ENCODE measurements around the gene MAN1A1. TPM values are rescaled to one million over a fixed set of nuclear protein-coding genes. Genes with fewer than 3 reads are reported as not detected.

Gene MAN1A1
- total RNA-seq, 4 donors from 2014 or later: 30.0 to 99.0 (median 69.8) TPM

- Histone ChIP-seq H3K4me1 (no peaks in the 10 kb centered on the region), H3K4me3 (no peak overlapping the region), H3K9me3 (no peaks in the 10 kb centered on the region), H3K27me3 (no peaks in the 10 kb centered on the region), H3K27ac (no peak overlapping the region), H3K36me3 (no peaks in the 10 kb centered on the region)
- no peak for DNase-seq
- no peak for TF ChIP-seq POLR2A (IDR thresholded peaks at IDR 0.05)
- TF ChIP-seq, protein P1, sequence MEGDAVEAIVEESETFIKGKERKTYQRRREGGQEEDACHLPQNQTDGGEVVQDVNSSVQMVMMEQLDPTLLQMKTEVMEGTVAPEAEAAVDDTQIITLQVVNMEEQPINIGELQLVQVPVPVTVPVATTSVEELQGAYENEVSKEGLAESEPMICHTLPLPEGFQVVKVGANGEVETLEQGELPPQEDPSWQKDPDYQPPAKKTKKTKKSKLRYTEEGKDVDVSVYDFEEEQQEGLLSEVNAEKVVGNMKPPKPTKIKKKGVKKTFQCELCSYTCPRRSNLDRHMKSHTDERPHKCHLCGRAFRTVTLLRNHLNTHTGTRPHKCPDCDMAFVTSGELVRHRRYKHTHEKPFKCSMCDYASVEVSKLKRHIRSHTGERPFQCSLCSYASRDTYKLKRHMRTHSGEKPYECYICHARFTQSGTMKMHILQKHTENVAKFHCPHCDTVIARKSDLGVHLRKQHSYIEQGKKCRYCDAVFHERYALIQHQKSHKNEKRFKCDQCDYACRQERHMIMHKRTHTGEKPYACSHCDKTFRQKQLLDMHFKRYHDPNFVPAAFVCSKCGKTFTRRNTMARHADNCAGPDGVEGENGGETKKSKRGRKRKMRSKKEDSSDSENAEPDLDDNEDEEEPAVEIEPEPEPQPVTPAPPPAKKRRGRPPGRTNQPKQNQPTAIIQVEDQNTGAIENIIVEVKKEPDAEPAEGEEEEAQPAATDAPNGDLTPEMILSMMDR (IDR thresholded peaks at IDR 0.05): no peak
- intact Hi-C loops (cut with DNase I; ENCODE audit: low total_unique reads): no loop called here
Measured at GRCh38 chr6:119264854-119265397, 84.6 kb downstream of the MAN1A1 start.

- TF ChIP-seq POLR2A (IDR thresholded peaks at IDR 0.05): no peak
- TF ChIP-seq, protein P1 (IDR thresholded peaks at IDR 0.05): no peak
Measured at GRCh38 chr6:119262612-119263011, 86.9 kb downstream of the MAN1A1 start.

DNA sequence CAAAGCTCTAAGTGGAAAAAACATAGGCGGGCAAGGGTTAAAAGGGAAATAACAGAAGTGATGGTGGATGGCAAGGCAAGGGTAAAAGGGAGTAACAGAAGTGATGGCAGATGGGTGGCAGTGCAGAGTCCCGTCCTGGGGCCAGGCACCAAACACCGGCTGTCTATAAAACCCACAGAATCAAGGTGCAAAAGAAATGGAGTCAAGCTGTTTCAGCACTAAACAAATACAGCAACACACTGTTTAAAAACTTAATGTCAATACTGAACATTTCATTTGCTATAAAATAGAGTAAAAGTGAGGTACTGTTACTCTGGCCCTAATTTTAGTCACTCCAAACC lies 87.6 kb downstream of the MAN1A1 start:
- Histone ChIP-seq H3K36me3 (no peaks in the 10 kb centered on the region), H3K27ac (no peak overlapping the region), H3K9me3 (no peaks in the 10 kb centered on the region), H3K4me3 (no peak overlapping the region), H3K4me1 (no peaks in the 10 kb centered on the region), H3K27me3 (no peaks in the 10 kb centered on the region)
- intact Hi-C loops (cut with DNase I; ENCODE audit: low total_unique reads): no loop called here
- no peak for TF ChIP-seq POLR2A (IDR thresholded peaks at IDR 0.05)
- TF ChIP-seq, protein P1 (IDR thresholded peaks at IDR 0.05): no peak
- no peak for DNase-seq

More at GRCh38 chr6:119262612-119263011, 86.9 kb downstream of the MAN1A1 start:
- Histone ChIP-seq H3K4me3 (no peak overlapping the region), H3K27ac (no peak overlapping the region), H3K27me3 (no peaks in the 10 kb centered on the region), H3K36me3 (no peaks in the 10 kb centered on the region), H3K4me1 (no peaks in the 10 kb centered on the region), H3K9me3 (no peaks in the 10 kb centered on the region)
- DNase-seq: no peak
- intact Hi-C loops (cut with DNase I; ENCODE audit: low total_unique reads): no loop called here

DNA sequence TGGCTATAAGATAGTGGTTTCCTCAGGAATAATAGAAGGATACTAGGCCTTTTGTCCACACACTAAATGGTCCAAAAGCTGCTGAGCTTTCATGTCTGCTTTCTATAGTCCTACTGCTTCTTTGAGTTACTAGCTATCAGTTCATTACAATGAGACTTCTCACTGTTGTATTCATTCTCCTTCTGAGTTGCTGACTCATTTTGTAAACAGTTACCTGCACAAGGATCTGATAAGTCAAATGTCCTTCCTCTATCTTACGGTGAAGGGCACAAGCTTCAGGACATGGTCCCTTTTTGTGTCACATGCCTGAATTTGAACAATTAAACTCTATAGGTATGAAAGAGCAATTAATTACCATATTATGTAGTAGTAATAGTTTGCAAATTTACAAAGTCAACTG lies 90.5 kb downstream of the MAN1A1 start:
- no peak overlapping the region for H3K27ac ChIP-seq

DNA sequence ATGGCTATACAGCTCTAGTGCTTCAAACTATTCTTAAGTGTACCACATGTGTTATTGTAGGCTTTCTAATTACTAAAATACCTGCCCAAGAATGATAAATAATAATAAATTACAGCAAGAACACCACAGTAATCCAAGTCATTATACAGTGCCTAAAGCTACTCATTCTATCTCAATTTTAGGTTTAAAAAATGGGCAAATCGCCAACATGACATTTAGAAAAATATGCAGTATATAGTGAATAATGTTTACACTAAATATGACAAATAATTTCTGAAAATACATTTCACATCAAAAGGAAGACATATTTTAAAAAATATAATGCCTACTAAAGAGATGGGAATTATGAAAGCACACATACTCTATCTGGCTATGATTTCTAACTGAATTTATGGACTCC lies 91.8 kb downstream of the MAN1A1 start:
- Histone ChIP-seq H3K27ac (no peak overlapping the region), H3K4me3 (no peak overlapping the region), H3K4me1 (no peaks in the 10 kb centered on the region), H3K9me3 (no peaks in the 10 kb centered on the region), H3K36me3 (no peaks in the 10 kb centered on the region), H3K27me3 (no peaks in the 10 kb centered on the region)
- DNase-seq: no peak
- TF ChIP-seq, protein P1 (IDR thresholded peaks at IDR 0.05): no peak
- no peak for TF ChIP-seq POLR2A (IDR thresholded peaks at IDR 0.05)
- intact Hi-C loops (cut with DNase I; ENCODE audit: low total_unique reads): no loop called here

More for the DNA sequence above, 90.5 kb downstream of the MAN1A1 start:
- no peaks in the 10 kb centered on the region for H3K27me3 ChIP-seq
- no peak for TF ChIP-seq POLR2A (IDR thresholded peaks at IDR 0.05)
- TF ChIP-seq, protein P1 (IDR thresholded peaks at IDR 0.05): no peak
- no peaks in the 10 kb centered on the region for H3K4me1 ChIP-seq
- DNase-seq: no peak
- no peaks in the 10 kb centered on the region for H3K9me3 ChIP-seq
- no peak overlapping the region for H3K4me3 ChIP-seq
- no peaks in the 10 kb centered on the region for H3K36me3 ChIP-seq
- intact Hi-C loops (cut with DNase I; ENCODE audit: low total_unique reads): no loop called here

Data from uterus (tissue), 4 donors.